GM10248 (cell line): ENCODE data around the gene PEX6.
"Not testable (repeated sequence)": the region's sequence is repeated elsewhere in the genome, so short reads cannot be mapped to it uniquely, and the experiment has no call there.

ENCODE experiments used
- CTCF ChIA-PET: fragments of 300-600 bp; sonication (Branson Sonifier 250); formaldehyde crosslinking; extraction: SDS; loops from one replicate; lab custom pipeline; 2021; ENCODE audit warnings: antibody characterized with exemption; lab: Yijun Ruan, JAX
- POLR2A ChIA-PET: fragments of 350-650 bp; sonication (Branson Sonifier 250); formaldehyde crosslinking; extraction: SDS; loops from one replicate; lab custom pipeline; 2020; ENCODE audit warnings: antibody characterized with exemption; lab: Yijun Ruan, JAX
- DNase-seq: peaks from one replicate; pipeline ENCODE4 v3.0.0; 2012; ENCODE audit errors: extremely low spot score
- TF ChIP-seq, protein P1 (sequence below): IDR thresholded peaks from 2 replicates; pipeline ENCODE4 v1.5.1; 2012; ENCODE audit warnings: mild to moderate bottlenecking, low read depth; ENCODE audit errors: extremely low read depth, missing control alignments, control extremely low read depth

PEX6 gene

DNA sequence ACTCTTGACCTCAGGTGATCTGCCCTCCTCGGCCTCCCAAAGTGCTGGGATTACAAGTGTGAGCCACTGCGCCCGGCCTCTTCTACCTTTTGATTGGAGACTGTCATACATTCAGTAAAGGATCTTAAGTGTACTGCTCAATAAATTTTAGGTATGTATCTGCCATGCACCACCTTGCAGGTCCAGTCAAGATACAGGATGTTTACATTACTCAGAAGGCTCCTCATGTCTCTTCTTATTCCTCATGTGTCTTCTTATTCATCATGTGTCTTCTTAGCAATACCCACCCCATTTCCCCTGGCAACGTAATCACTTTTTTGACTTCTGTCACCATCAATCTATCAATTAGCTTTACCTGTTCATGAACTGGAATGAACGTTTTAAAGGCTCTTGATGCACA lies 26.9 kb upstream of the PEX6 start:
- ChIA-PET CTCF (interaction anchor here (1.0 to 2.6 kb wide), 2 partner anchors 18 to 138 kb away, joined by 3 to 11 read pairs; no protein-coding TSS in a partner anchor), POLR2A (no interaction called here)
- no peak for DNase-seq
- TF ChIP-seq, protein P1, sequence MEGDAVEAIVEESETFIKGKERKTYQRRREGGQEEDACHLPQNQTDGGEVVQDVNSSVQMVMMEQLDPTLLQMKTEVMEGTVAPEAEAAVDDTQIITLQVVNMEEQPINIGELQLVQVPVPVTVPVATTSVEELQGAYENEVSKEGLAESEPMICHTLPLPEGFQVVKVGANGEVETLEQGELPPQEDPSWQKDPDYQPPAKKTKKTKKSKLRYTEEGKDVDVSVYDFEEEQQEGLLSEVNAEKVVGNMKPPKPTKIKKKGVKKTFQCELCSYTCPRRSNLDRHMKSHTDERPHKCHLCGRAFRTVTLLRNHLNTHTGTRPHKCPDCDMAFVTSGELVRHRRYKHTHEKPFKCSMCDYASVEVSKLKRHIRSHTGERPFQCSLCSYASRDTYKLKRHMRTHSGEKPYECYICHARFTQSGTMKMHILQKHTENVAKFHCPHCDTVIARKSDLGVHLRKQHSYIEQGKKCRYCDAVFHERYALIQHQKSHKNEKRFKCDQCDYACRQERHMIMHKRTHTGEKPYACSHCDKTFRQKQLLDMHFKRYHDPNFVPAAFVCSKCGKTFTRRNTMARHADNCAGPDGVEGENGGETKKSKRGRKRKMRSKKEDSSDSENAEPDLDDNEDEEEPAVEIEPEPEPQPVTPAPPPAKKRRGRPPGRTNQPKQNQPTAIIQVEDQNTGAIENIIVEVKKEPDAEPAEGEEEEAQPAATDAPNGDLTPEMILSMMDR: no peak

- ChIA-PET POLR2A (interaction anchor here (0.6 to 0.7 kb wide), 2 partner anchors 18 to 345 kb away, joined by 3 to 5 read pairs; partner anchors contain the start of gene PPP2R5D), CTCF (interaction anchor here (0.7 to 1.4 kb wide), 4 partner anchors 11 to 227 kb away, joined by 3 read pairs; partner anchors contain the start of genes DNPH1 and PEX6)
- TF ChIP-seq, protein P1: no peak
Measured at GRCh38 chr6:43001843-43002242, 22.9 kb upstream of the PEX6 start.

GRCh38 chr6:42998205-42998604 lies 19.2 kb upstream of the PEX6 start:
- POLR2A ChIA-PET, DNase-seq: not testable (repeated sequence)
- CTCF ChIA-PET: interaction anchor here (2.0 kb wide), 1 partner anchor 10 kb away, joined by 8 read pairs; no protein-coding TSS in a partner anchor

More at GRCh38 chr6:43001843-43002242, 22.9 kb upstream of the PEX6 start:
- no peak for DNase-seq

GRCh38 chr6:42996513-42996912 lies 17.5 kb upstream of the PEX6 start:
- DNase-seq: no peak
- CTCF ChIA-PET: interaction anchor here (0.8 to 2.3 kb wide), 4 partner anchors 8 to 178 kb away, joined by 3 to 6 read pairs (median 3); partner anchors contain the start of gene PPP2R5D
- TF ChIP-seq, protein P1: no peak
- POLR2A ChIA-PET: interaction anchor here (0.7 to 2.4 kb wide), 2 partner anchors 13 to 185 kb away, joined by 3 to 11 read pairs; partner anchors contain the start of gene PPP2R5D

GRCh38 chr6:42993445-42993844 lies 14.5 kb upstream of the PEX6 start:
- TF ChIP-seq, protein P1: no peak
- no peak for DNase-seq
- POLR2A ChIA-PET: no interaction called here
- CTCF ChIA-PET: interaction anchor here (1.2 to 1.4 kb wide), 2 partner anchors 8 to 10 kb away, joined by 3 to 5 read pairs; partner anchors contain the start of gene PPP2R5D

DNA sequence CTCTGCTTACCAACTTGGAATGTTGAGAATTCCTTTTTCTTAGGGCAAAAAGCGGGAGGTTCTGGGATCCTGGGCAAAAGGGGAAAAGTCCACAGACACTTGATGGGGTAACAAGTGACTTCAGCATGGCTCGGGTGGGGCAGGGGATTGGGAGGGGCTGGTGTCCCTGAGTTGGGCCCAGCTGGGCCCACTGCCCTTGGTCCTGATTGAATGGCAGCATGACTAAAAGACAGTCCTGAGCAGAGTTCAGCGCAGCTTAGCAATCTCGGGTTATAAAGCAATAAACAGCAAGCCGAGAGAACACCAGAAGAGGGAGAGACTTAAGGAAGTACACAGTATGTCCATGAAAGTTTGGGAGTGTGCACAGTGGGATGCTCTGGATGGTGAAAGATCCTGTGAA lies 10.9 kb upstream of the PEX6 start:
- no peak for DNase-seq
- ChIA-PET CTCF (interaction anchor here (2.9 kb wide), 1 partner anchor 21 kb away, joined by 6 read pairs; no protein-coding TSS in a partner anchor), POLR2A (no interaction called here)
- TF ChIP-seq, protein P1: no peak

GRCh38 chr6:42988486-42989020 lies 9.6 kb upstream of the PEX6 start:
- CTCF ChIA-PET: interaction anchor here (1.1 to 2.9 kb wide), 5 partner anchors 9 to 155 kb away, joined by 3 to 6 read pairs (median 4); partner anchors contain the start of gene PEX6
- POLR2A ChIA-PET: no interaction called here
- DNase-seq: no peak
- TF ChIP-seq, protein P1: no peak
